GM23338 (cell line): Measurements from ENCODE around the gene ATP9B. TPM values are rescaled to one million over a fixed set of nuclear protein-coding genes. Genes with fewer than 3 reads are reported as not detected.

Experiments used
- CREB1 ChIP-seq: fragments of 250-450 bp; sonication (Bioruptor Pico); IDR thresholded peaks from 2 replicates; pipeline ENCODE4 v1.5.0; 2020; ENCODE audit warnings: low read depth, mild to moderate bottlenecking, moderate library complexity
- ETS1 ChIP-seq: IDR thresholded peaks from 2 replicates; pipeline ENCODE4 v1.6.1; 2016; ENCODE audit warnings: antibody characterized with exemption
- EZH2 ChIP-seq: fragments of 200-600 bp; sonication (generic); IDR thresholded peaks from one replicate; pipeline ENCODE4 v1.8.0; 2017; ENCODE audit warnings: antibody characterized with exemption, mild to moderate bottlenecking, low read depth; ENCODE audit not compliant: unreplicated experiment
- EZH2phosphoT487 ChIP-seq: fragments of 200-600 bp; sonication (generic); IDR thresholded peaks from one replicate; pipeline ENCODE4 v1.8.1; 2018; ENCODE audit warnings: antibody characterized with exemption; ENCODE audit not compliant: unreplicated experiment
- JUNB ChIP-seq: IDR thresholded peaks from one replicate; pipeline ENCODE4 v1.6.1; 2016; ENCODE audit warnings: antibody characterized with exemption; ENCODE audit not compliant: unreplicated experiment
- POLR2AphosphoS5 ChIP-seq: IDR thresholded peaks from 2 replicates; pipeline ENCODE4 v1.6.1; 2016; ENCODE audit warnings: antibody characterized with exemption, low read depth
- STAT1 ChIP-seq: IDR thresholded peaks from one replicate; pipeline ENCODE4 v1.6.1; 2016; ENCODE audit warnings: antibody characterized with exemption; ENCODE audit not compliant: unreplicated experiment
- ZNF114 ChIP-seq: fragments of 250-450 bp; sonication (Bioruptor Pico); IDR thresholded peaks from 2 replicates; pipeline ENCODE4 v1.5.0; 2020; ENCODE audit warnings: mild to moderate bottlenecking, moderate library complexity
- ZNF331 ChIP-seq: fragments of 250-450 bp; sonication (Bioruptor Pico); IDR thresholded peaks from 2 replicates; pipeline ENCODE4 v1.5.0; 2020; ENCODE audit warnings: low read depth, mild to moderate bottlenecking, moderate library complexity
- polyA plus RNA-seq: library from polyadenylated mRNA; unstranded; fragments of >200 nt; fragmentation: Nextera tagmentation; extraction: Ambion mirVana; gene quantifications from 2 replicates; pipeline ENCODE4 v1.2.1, GENCODE V29; 2016
- total RNA-seq: library from RNA; depleted of rRNA; stranded (reverse); fragments of >200 nt; shearing (Covaris generic); gene quantifications from 2 replicates; pipeline ENCODE4 v1.2.3, GENCODE V29; 2014
- TF ChIP-seq, protein P1 (sequence below): fragments of 250-450 bp; sonication (Bioruptor Pico); IDR thresholded peaks from 2 replicates; pipeline ENCODE4 v1.5.0; 2020; ENCODE audit warnings: mild to moderate bottlenecking, moderate library complexity

The ATP9B gene
- total and polyA plus RNA-seq, 2 experiments from 2014 or later, result 14.2 to 25.6 TPM

DNA sequence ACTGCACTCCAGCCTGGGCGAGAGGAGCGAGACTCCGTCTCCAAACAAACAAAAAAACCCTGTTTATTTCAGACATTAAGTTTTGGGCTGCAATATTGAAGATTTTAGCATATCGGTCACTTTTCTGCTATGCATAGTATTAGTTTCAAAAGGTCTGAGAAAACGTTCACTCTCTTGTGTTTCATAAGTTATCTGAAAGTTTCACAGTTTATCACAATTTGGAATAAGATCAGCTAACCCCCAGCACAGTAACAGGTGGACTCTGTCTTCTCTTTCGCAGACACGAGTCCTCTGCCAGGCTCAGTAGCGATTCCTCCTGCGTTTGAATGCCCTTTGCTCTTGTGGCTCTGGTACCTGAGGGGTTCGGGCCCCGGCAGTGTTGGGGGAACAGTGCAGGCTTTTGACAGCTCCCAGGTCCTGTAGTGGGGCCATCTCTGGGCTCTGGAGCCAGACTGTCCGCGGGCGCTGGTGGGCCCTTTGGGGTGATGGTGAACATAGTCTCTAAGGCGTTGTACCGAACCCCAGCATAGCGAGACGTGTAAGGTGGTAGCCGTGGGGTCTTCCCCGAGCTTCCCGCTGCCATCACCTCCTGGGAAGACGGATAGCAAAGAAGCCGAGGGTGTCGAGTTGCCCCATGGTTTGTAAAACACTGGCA, 347.0 kb downstream of the ATP9B start (continued):
- TF ChIP-seq, protein P1, sequence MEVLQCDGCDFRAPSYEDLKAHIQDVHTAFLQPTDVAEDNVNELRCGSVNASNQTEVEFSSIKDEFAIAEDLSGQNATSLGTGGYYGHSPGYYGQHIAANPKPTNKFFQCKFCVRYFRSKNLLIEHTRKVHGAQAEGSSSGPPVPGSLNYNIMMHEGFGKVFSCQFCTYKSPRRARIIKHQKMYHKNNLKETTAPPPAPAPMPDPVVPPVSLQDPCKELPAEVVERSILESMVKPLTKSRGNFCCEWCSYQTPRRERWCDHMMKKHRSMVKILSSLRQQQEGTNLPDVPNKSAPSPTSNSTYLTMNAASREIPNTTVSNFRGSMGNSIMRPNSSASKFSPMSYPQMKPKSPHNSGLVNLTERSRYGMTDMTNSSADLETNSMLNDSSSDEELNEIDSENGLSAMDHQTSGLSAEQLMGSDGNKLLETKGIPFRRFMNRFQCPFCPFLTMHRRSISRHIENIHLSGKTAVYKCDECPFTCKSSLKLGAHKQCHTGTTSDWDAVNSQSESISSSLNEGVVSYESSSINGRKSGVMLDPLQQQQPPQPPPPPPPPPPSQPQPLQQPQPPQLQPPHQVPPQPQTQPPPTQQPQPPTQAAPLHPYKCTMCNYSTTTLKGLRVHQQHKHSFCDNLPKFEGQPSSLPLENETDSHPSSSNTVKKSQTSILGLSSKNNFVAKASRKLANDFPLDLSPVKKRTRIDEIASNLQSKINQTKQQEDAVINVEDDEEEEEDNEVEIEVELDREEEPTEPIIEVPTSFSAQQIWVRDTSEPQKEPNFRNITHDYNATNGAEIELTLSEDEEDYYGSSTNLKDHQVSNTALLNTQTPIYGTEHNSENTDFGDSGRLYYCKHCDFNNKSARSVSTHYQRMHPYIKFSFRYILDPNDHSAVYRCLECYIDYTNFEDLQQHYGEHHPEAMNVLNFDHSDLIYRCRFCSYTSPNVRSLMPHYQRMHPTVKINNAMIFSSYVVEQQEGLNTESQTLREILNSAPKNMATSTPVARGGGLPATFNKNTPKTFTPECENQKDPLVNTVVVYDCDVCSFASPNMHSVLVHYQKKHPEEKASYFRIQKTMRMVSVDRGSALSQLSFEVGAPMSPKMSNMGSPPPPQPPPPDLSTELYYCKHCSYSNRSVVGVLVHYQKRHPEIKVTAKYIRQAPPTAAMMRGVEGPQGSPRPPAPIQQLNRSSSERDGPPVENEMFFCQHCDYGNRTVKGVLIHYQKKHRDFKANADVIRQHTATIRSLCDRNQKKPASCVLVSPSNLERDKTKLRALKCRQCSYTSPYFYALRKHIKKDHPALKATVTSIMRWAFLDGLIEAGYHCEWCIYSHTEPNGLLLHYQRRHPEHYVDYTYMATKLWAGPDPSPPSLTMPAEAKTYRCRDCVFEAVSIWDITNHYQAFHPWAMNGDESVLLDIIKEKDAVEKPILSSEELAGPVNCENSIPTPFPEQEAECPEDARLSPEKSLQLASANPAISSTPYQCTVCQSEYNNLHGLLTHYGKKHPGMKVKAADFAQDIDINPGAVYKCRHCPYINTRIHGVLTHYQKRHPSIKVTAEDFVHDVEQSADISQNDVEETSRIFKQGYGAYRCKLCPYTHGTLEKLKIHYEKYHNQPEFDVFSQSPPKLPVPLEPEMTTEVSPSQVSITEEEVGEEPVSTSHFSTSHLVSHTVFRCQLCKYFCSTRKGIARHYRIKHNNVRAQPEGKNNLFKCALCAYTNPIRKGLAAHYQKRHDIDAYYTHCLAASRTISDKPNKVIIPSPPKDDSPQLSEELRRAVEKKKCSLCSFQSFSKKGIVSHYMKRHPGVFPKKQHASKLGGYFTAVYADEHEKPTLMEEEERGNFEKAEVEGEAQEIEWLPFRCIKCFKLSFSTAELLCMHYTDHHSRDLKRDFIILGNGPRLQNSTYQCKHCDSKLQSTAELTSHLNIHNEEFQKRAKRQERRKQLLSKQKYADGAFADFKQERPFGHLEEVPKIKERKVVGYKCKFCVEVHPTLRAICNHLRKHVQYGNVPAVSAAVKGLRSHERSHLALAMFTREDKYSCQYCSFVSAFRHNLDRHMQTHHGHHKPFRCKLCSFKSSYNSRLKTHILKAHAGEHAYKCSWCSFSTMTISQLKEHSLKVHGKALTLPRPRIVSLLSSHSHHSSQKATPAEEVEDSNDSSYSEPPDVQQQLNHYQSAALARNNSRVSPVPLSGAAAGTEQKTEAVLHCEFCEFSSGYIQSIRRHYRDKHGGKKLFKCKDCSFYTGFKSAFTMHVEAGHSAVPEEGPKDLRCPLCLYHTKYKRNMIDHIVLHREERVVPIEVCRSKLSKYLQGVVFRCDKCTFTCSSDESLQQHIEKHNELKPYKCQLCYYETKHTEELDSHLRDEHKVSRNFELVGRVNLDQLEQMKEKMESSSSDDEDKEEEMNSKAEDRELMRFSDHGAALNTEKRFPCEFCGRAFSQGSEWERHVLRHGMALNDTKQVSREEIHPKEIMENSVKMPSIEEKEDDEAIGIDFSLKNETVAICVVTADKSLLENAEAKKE, result no peak
- TF ChIP-seq ETS1 (no peak), JUNB (no peak), STAT1 (no peak), CREB1 (CRISPR knock-in tag) (no peak), ZNF114 (CRISPR knock-in tag) (no peak), ZNF331 (no peak), POLR2AphosphoS5 (no peak), EZH2phosphoT487 (no peak), EZH2 (no peak)
